Posterior cingulate gyrus (tissue), 11 donors: Measurements from ENCODE around the gene ITPR2.

ENCODE experiments used
- DNase-seq, 10 donors: peaks; one replicate each; pipeline versions ENCODE4 v3.0.0 to v3.0.0-alpha.2; 2020 to 2021; ENCODE audit warnings: mixed read lengths in 3 of 10
- intact Hi-C: fragments of 100-400 bp; cut with DNase I; formaldehyde crosslinking; loops from one replicate; pipeline ENCODE4 v1.15.1; 2023

The ITPR2 gene

DNA sequence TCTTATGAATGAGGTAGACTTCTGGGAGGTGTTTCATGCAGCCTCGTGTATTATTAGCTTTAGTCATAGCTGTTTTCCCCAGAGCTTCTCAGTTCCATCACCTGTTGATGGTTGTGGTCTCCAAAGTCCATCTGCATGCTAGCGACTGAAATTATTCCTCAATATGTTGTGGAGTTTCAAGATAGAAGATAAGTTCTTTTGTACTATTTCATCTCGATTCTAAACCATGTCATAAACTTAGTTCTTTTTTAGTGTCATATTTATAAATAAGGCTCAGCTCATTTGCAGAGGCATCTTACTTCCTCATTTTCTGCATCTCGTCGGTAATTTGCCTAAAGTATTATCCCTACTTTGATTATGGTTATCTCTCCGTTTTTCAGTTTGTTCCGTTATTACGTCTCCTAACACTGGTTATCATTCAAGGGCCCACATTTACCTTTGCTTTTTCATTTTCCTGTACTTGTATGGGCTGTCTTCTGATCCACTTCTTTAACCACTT is 119.1 kb downstream of the ITPR2 start:
- no peak for DNase-seq
- intact Hi-C loops: no loop called here

DNA sequence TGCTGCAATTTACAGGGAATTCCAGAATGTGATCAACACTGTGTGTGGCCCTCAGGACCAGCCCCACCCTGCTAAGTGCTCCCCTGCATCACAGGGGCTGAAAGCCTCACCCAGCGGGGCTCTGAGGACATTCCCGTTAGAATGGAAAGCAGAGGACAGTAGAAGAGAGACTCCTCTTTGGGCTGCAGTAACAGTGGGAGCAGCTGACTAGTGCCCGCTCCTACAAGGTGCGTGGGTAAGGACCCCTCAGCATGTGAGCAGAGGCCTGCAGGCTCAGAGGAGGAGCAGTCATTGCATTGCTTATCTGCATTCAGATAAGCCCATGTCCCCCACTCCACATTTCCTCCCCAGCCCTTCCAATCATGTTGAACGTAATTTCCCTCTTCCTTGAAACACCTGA is 120.1 kb downstream of the ITPR2 start:
- intact Hi-C loops: no loop called here
- DNase-seq: peak in 1 of 10 donors; percentile 49

DNA sequence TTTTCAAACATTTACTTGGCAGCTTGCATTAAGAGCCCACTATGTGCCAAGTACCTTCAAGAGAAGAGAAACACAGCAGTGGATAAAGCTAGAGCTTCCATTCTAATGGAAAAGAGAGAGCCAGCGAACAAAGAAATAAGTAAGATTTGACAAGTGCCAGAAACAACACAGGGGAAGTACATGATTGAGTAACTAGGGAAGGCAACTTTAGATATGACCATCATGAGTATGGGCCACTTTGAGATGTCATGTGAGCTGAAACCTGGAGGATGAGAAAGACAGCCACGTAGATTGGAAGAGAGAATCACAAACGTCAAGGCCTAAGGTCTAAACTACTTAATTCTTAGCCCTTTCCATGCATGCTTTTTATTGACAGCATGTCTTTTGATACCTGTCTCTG is 121.4 kb downstream of the ITPR2 start:
- DNase-seq: no peak
- intact Hi-C loops: no loop called here

DNA sequence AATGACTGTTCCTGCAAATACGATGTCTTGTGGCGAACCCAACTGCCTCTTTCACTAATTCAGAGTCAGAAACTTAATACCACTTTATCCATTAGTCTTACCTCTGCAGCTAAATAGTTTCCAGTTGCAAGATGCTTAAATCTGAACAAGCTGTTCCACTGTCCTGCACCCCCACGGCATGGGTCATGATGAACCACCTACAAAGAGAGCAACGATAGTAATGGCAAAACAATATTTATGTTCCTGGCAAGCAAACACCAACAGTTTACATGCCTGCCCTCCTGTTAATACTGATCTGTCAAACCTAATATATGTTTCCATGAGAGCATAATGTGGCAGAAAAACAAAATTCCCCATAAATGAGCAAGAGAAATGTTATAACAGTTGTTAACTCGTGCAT is 121.9 kb downstream of the ITPR2 start:
- intact Hi-C loops: no loop called here
- DNase-seq: no peak

DNA sequence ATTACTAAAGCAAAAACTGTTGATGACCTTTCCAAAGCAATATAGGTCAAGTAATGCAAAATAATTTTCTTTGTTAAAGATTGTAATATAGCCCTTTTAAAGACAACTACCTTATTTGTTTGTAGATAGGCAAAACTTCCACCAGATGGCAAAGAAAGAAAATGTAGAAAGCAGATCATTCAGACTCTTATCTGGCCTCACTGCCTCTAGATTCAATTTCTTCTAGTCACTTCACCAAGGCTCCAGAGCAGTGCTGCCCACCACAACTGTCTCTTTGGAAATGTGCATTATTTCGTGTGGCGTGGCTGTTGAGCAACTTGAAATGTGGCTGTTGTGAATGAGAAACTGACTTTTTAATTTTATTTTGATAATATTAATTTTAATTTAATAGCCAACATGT is 127.1 kb downstream of the ITPR2 start:
- intact Hi-C loops: no loop called here

DNA sequence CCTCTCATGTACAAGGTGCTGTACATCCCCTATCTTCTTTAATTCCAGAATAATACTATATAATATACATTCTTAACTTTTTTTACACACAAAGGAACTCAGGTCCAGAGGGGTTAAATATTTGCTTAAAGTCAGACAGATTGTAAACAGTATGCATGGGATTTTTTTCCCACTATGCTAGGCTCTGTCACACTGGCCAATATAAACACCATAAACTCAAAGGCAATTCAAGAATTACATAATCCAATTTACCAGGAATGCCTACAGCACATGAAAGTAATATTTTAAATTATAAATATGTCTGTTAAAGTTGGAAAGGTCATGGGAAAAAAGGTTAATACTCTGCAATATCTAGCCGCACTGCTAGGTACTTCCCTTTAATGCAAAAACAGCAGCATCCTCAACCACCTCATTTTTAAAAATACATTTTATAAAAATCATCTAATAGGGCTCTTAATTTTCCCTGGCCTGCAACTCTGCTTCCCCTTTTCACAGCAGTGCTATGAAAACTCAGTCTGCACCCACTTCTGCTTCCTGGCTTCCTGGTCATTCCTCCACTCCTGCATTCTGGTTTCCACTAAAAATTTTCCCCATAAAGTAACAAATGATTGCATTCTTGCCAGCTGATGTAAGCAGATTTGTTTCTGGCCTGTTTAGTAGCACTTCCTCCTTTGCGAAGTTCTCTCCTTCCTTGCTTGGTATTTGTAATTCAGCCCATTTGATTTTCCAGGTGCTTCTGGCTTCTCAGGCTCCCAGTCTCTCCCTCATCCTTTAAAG is 128.1 kb downstream of the ITPR2 start:
- DNase-seq: no peak
- intact Hi-C loops: loop anchor here (5.0 kb wide), 2 partner anchors 588 to 608 kb away; no protein-coding TSS in a partner anchor

More for the DNA sequence above, 127.1 kb downstream of the ITPR2 start:
- no peak for DNase-seq

DNA sequence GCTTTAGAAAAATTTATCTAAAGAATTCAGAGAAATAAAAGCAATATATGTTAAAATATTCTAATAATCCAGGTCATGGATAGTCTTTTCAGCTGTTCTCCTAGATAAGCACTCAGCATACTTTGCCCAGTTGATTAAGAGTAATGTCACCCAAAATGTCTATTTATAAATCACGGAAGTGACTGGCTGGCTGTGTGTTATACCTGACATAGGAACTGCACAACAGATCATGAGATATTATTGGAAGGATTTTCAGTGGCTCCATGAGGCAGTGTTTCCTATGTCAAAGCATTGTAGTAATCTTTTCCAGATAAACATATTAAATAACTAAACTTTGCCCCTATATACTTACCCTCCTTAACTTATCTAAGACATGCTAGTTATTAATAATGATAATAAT is 128.8 kb downstream of the ITPR2 start:
- DNase-seq: no peak
- intact Hi-C loops: loop anchor here (5.0 kb wide), 2 partner anchors 587 to 607 kb away; no protein-coding TSS in a partner anchor

DNA sequence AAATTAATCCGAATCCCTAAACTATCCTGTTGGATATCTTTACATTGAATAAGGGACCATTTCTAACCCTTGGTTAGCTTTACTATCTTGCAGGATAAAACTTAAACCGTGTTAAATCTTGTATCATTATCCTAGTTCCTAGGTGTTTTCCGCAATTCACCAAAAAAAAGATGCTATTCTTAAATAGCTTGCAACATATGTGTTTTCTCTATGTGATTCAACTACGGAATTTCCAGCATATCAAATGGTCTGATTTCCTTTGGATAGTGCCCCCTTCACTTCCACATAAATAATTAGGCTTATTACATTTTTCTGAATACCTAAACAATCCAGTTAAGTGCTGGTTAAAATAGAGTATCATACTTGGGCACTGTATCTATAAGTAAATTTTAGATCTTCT is 130.3 kb downstream of the ITPR2 start:
- no peak for DNase-seq
- intact Hi-C loops: loop anchor here (5.0 kb wide), 2 partner anchors 585 to 605 kb away; no protein-coding TSS in a partner anchor

DNA sequence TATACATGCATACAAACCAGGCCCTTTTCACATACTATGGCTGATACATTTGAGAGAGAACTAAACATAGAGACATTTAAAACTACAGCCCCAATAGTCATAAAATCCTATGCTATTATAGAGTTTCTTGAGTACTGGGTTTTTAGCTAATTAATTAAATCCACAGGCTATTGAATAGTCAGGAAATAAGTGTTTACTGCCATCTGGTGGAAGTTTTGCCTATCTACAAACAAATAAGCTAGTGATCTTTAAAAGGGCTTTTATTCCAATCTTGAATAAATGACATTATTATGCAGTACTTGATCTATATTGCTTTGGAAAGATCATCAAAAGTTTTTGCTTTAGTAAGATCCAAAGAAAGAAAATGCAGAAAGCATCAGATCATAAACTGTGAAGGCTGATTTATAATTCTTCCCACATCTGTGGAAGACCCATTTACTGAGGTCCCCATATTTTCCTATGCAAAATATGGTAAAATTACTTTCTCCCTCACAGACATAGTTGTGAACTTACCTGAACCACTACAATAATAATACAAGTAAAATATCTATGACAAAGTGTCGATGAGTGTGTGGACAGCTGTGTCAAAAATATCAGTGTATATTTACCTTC is 131.3 kb downstream of the ITPR2 start:
- intact Hi-C loops: loop anchor here (5.0 kb wide), 2 partner anchors 584 to 604 kb away; no protein-coding TSS in a partner anchor
- DNase-seq: no peak

DNA sequence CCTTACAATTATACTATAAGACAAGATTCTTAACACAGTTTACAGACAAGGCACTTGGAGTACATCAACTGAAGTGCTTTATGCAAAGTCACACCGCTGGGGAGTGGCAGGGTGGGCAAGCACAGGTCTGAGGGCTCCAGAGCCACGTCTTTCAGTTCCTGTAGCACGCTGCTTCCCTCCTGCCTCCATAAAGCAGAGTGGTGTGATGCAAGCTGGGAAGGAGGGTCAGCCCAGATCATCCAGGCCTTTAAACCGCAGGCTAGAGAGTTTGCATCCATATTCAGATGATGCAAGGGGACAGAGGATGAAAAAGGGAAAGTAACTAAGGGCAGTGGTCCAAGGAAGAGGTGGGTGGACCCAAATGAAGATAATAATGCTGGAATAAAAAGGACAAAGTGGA is 132.6 kb downstream of the ITPR2 start:
- intact Hi-C loops: loop anchor here (5.0 kb wide), 2 partner anchors 583 to 603 kb away; no protein-coding TSS in a partner anchor

DNA sequence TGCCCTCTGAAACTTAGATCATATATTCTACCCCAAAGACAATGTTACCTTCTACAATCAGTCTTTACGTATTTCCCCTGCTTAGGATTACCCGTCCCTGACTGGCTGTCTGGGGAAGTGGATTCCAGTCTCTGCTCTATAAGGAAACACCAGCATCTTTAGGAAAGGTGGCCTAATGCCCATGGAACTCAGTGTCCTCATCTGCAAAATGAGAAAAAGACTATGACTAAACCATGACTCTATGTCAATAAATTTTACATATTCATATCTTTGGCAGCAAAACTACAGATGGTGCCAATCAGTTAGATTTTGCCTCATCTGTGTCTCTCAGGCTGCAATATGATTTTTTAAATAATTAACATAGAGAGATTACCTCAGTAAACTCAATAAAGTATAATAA is 133.8 kb downstream of the ITPR2 start:
- no peak for DNase-seq
- intact Hi-C loops: no loop called here

More for the DNA sequence above, 132.6 kb downstream of the ITPR2 start:
- DNase-seq: no peak

DNA sequence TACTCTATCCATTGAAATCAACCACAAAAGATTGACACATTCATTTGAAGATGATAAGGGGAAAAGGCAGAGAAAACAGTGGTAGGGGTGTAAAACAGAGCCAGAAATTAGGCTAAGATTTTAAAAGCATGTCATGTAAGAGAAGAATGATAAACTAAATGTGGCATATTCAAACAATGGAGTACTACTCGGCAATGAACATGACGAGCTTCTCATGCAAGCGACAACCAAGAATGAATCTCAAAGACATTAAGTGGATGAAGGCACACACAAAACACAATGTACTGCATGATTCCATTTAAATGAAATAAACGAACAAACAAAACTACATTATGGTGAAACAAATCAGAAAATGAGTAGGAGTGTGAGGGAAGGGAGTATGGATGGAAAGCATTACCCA is 134.8 kb downstream of the ITPR2 start:
- DNase-seq: no peak
- intact Hi-C loops: no loop called here

DNA sequence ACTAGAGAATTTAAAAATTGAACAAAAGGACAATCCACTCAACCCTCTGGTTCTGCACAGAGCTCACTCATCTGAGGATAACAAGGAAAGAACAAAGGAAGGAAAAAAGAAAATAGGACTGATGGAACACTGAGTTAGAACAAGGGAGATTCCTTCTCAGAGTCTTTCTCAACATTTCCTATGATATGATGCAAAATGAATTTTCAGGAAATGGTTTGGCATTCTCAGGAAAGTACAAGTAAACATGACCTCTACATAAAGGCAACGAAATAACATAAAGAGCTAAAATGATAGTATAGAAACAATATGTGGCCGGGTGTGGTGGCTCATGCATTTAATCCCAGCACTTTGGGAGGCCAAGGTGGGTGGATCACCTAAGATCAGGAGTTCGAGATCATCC is 135.8 kb downstream of the ITPR2 start:
- intact Hi-C loops: no loop called here

DNA sequence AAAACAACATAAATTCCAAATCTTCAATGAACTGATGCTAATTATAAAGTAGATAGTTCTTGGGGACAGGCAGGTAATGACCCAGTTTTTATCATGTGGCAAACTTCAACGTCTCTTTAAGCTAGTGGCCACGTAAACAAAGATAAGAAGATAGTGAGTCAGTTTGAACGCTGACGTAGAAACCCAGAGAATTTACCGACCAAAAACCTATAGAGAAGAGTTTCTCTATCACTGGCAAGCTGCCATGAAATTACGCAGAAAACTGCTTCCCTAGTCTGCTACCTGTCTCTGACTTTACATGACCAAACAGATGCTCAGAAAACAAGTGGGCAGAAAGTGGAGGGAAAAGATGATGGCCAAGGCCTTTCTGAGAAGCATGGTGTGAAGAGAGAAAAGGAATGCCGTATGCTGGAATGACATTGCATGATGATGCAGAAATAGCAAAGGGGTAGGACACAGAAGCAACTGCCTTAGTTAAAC is 136.3 kb downstream of the ITPR2 start:
- DNase-seq: no peak
- intact Hi-C loops: no loop called here

More for the DNA sequence above, 135.8 kb downstream of the ITPR2 start:
- no peak for DNase-seq

DNA sequence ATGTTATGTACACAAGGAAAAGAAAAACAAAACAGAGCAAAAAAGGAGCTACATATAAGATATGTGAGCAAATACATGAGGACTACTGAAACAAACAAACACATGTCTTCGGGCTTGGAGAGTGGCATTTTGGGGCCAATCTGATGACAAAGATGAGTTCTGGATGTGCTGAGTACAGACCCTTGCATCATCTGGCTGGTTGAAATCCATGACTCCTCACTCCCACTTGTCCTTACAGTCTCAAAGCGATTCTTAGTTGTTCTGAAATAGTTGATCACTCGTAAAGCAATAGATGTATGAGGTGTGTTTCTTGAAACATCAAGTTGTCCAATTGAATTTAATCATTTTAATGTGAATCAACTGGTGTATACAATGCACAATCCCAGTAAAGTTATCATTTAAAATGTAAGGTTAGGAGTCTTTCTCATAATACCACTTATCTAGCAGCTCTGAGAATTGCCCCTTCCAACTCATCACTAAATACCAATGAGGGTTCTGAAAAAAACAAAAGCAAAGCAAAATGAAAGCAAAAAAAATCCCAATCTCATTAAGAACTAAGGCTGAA is 136.9 kb downstream of the ITPR2 start:
- DNase-seq: no peak
- intact Hi-C loops: no loop called here

DNA sequence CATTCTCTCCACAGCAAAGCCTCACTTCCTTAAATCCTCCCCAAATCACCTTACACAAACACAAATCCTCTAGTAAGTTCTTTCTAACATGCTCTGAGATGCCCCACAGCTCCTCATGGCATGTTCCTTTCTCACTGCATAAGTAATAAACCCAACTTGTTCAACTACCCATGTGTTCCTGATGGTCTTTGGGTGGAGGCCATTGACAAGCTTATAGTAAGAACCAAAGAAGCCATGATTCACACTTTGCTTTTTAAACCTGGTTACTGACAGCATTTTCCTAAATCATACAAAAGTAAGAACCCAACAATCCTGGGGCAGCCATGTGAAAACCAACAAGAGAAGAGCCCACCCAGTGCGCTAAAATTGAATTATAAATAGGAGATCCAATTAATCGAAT is 138.6 kb downstream of the ITPR2 start:
- DNase-seq: no peak
- intact Hi-C loops: loop anchor here (2.0 kb wide), 1 partner anchor 64 kb away; no protein-coding TSS in a partner anchor

DNA sequence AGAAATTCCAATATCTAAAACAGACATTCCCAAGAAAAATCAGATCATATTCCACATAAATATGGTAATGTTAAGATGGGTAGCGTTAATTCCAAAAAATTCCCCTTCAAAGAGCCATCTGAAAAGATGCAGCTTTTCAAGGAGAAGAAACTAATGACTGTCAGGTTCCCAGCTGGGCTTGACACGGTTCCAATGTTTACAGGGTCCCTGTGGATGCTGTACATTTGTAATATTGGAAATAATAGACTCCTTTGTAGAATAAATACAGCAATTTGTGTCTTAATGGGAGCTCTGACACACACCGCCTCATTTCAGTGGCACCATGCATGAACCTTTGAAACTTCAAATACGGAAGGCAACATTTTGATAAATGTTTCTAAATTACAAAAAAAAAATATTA is 140.6 kb downstream of the ITPR2 start:
- DNase-seq: no peak
- intact Hi-C loops: no loop called here

DNA sequence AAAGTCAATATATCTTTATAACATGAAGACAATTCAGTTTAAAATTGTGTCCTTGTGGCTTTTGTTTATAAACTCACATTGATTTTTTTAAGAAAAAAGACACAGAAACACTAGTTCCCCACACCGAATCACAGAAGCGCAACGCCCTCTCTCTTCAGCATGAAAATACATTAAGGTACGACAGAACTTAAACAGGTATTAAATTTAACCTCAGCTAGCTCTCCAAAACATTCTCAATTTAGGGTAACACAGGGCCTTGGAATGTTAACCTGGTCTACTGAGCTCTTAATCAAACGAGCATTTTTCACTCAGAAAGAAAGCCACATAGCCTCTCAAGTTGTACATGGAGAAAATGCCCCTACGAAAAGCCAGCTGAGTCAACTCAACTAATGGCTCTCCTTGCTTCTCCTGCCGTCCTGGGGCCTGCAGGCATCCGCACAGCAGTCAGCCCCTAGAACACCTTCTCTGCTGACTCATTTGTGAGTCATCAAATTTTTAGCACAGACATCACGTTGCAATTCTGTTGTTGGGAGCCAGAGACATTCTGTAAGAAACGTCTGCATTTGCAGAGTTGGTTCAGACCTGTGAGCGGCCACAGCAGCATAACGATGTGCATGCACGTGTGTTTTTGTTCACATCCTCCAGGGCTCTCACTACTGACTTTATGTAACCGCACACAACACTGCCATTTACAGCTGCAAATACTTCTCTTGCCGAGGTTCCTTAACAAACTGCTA is 141.6 kb downstream of the ITPR2 start:
- peak in 6 of 10 donors; percentile 6 to 81 (median 43) for DNase-seq
- intact Hi-C loops: no loop called here

DNA sequence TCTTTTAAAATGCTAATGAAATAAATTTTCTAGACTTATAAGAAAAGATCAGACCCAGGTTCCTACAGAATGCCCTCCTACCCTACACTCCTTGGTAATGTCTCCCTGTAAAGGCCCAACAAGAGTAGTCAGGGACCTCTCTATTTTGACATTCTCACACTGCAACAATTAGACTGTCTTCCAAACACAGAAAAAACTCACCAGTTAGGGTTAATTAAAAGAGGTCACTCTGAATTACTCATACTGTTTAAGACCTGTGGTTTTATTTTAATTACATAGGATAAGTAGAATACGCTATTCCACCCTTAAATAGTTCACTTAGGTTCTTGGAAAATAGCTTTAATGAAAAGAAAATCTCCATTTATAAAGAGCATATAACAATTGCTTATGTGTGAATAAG is 142.4 kb downstream of the ITPR2 start:
- no peak for DNase-seq
- intact Hi-C loops: no loop called here

DNA sequence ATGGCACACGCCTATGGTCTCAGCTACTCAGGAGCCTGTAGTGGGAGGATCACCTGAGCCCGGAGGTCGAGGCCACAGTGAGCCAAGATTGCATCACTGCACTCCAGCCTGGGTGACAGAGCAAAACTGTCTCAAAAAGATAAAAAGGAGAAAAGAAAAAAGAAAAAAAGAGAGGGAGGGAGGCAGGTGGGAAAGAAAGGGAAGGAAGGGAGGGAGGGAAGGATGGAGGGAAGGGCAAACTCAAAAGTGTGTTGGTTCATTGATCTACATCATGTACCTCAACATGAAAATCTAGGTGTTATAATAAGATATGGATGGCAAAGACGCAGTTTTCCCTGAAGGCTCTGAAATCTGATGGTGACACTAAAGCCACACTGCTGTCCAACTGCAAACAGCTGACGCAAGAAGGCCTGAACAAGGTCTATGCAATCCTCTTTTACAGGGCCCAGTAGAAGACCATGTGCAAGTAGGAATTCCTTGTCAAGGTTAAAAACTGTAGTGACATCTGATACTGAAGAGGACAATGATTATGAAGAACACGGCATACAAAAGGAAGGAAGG is 143.6 kb downstream of the ITPR2 start:
- intact Hi-C loops: no loop called here
- no peak for DNase-seq
